G401.6 (cell line): ENCODE data around the gene TPD52L2.
"Not testable (repeated sequence)": the region's sequence is repeated elsewhere in the genome, so short reads cannot be mapped to it uniquely, and the experiment has no call there.

ENCODE experiments used
- FAIRE-seq: peaks from 2 replicates; lab custom pipeline; 2012; peaks lifted over from hg19 to GRCh38; lab: Jason Lieb, UNC

The TPD52L2 gene

DNA sequence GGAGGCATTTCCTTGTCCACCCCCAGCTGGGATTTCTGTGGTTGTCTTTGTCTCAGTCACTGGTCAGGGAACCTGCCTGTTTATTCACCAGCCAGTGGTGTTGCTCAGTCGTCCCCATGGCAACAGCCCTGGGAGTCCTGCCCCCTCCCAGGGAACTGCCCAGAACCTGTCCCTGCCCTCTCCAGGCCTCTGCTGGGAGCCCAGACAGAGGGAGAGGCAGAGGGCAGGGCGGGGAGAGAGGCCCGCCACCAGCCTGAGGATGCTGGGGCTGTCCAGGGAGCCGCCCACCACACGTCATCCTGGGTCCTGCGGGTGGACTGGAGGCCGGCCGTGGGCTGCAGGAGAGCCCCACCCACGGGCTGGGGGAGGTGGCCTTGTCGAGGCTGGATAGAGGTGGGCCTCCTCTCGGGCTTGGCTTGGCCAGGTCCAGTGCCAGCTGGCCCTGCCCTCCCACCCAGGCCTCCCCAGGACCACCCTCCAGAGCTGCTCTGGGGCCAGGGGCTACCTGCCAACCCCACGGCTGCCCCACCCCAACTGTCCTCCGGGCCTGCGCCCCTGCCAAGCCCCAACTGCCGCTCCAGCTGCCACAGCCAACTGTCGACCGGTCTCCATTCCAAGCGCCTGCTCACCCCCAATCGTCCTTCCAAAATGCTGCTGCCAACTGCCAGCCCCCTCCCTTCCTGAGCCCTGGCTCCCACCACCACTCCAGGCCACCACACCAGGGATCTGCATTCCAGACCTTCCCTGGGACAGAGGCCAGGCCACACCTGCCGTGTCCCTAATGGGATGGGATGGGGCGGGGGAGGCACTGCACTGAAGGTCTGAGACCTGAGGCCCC, 29.8 kb upstream of the TPD52L2 start:
- FAIRE-seq = no peak

DNA sequence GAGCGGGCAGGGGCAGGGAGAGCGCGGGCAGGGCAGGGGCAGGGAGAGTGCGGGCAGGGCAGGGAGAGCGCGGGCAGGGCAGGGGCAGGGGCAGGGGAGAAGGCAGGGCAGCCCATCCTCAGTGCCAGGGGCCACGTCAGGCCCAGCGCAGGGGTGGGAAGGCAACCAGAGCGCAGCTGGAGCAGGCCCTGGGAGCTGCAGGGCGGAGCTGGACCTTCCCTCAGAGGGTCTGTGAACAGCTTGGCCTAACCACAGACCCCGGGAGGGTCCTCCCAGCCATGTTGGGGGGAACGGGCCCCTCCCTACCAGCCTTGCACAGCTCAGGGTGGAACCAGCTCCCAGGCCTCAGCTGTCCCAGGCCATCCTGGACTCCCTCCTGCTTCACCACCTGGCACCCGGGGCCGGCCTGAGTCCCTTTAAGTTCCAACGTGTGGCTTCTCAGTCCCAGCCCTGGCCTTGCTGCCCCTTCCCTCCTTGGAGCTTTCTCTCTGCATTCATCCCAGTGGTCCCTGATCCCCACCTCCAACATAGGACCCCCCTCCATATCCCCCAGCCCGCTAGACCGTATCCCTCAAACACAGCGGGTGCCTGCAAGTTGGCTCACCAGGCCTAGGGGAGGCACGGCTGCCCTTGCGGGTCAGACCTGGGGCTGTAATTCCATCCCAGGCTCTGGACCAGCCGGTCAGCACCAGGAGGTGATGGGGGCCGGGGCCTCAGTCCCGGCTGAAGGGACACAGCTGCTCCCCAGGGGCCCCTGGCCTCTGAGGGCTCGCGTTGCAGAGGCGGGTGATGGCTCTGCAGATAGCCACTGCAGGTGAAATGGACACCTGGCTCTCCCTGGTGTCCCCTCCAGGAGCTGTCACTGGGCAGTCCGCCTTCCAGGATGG, 28.4 kb upstream of the TPD52L2 start:
- no peak for FAIRE-seq

DNA sequence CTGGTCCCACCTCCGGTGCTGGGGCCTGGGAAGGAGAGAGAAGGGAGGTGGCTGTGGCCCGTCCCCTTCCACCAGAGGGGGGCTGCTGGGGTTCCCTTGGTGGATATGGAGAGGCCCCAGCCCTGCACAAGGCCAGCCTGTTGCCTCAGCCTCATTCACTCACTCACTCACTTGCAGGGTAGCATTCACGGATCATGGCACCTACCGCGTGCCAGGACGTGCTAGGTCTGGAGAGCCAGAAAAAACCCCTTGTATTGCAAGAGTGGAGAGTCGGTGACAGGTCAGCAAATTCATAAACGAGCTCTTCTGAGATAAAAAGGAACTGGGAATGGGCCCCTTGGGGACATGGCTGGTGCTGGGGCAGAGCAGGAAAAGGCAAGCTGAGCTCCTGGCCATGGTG, 27.6 kb upstream of the TPD52L2 start:
- no peak for FAIRE-seq

DNA sequence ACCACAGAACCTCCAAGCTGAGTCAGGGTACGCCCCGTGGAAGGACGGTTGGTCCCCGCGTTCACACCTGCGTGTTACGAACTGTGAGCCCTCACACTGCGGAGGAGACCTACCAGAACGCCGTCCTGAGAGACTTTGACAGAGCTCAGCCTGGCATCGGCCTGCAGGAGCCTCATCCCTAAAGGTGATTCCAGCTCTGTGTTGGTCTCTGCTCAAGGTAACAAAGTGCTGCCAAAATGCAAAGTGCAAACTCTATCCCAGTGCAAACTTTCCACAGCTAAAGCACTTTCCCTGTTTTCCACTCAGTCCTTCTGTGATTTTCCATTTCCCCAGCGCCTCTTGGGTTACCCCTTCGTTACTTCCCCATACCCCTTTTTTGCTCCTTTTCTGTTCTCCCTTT, 25.4 kb upstream of the TPD52L2 start:
- no peak for FAIRE-seq

DNA sequence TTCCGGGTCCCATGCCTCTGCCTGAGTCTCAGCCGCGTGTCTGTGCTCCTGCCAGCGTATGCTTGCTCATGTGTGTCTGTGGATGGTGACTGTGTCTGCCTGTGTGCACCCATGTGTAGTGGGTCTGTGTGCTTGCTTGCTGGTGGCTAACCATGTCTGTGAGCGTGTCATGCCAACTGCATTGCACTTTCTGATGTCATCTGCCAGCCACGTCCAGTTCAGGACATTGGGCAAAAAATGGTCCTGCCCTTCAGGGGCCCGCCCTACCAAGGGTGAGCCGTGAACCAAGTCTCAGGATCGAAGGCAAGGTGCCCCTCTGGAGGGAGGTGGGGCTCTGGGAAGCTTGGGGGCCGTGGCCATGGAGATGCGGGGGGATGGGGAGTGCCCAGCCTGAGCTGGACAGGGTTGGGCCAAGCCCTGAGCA, 24.7 kb upstream of the TPD52L2 start:
- no peak for FAIRE-seq

DNA sequence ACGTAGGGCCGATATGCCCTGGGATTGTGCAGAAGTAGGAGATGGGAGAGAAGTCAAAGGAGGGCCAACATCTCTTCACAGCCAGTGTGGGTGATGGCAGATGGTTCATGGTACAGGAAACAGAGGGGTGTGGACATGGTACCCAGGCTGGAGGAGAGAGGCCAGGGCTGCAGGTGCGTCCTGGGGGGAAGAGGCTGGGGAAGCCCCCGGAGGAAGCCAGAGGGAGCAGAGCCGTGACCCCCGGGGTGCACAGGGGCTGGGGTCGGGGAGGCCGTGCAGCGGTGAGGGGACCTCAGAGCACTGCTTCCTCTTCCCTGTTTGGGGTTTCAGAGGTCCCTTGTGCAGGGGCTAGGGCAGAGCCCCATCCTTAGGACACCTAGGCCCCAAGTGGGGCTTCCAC, 22.8 kb upstream of the TPD52L2 start:
- no peak for FAIRE-seq

DNA sequence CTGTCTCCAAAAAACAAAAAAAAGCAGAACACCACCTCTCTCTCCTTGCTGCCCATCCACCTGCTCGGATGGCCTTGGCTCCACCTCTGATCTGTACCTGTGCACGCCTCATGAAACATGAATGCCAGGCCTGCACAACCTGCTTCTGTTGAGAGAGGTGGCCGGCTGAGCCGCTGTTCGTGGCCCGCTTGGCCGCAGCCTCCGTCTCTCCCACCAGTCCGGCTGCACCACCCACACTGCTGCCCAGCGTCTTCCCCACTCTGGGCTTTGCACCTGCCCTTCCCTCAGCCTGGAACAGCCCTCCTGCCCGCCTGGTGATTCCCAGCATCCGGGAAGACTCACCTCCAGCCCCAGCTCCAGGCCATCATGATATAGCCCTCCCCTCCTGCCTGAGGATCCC, 21.8 kb upstream of the TPD52L2 start:
- FAIRE-seq = no peak

DNA sequence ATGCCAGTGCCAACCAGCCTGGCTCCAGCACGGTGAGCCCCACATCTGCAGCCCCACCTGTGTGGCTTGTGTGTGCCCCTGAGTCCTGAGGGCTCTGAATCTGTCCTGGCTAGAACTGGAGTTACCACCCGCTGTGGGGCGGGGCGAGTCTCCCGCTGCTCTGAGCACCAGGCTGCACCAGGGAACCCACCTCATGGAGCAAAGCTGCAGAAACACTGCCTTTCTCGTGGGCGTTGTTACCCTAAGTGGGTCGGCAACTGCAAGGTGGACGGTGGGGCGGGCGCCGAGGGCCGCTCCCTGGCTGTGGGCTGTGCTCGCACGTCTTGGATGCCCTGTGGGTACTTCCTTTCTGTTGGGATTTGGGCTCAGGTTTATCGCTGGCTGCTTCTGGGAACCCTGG, 21.3 kb upstream of the TPD52L2 start:
- FAIRE-seq = no peak

DNA sequence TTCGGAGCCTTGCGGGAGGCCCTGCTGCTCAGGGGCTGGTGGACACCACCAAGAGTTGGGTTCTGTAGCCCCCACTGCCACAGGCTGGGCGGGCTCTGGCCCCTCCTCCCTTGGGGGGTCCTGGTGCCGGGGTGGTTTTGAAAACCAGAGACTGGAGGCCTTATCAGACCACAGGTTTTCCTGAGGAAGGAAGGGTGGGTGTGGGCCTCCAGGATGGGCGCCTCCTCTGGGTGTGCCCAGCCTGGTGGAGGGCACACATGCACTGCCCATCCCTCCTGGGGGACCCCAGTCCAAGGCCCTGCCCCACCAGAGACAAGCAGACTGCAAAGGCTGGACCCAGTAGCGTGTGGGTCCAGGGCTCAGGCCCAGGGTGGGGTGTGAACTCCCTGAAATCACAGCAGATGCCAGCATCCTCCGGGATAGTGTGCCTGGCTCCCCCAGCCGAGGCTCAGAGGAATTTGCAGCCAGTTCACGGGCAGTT, 20.5 kb upstream of the TPD52L2 start:
- no peak for FAIRE-seq

DNA sequence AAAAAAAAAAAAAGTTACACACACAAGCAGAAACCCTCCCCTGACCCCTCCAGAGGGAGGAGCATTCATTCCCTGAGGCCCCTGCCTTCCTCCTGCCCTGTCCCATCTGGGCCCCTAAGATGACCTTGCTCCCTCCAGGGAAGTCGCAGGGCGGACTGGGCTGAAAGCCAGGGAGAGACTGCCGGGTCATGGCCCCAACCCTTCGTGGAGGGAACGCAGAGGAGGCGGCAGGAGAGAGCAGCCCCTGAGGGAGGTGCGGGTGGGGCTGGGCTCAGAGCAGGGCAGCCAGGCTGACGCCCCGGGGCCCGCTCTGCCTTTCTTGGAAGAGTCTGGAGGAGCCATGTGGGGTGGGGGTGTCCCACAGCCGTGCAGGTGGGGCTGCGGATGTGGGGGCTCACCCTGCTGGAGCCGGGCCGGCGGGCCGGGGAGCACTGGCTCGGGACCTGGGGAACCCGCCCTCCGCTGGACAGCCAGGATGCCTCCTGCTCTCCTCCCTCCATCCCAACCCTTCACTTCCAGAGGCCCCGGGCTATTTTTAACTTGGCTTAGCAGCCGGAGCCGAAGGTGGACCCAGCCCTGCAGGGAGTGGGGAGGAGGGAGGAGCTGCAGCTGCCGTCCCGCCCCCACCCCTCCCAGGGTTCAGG, 18.8 kb upstream of the TPD52L2 start:
- FAIRE-seq = peak; percentile 59

DNA sequence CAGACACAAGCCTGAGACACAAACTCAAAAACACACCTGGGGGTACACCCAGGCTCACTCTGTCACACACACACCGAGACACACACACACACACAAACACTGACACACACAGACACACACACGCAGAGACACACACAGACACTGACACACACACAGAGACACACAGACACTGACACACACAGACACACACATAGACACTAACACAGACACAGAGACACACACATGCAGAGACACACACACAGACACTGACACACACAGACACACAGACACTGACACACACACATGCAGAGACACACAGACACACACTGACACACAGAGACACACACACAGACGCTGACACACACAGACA, 18.2 kb upstream of the TPD52L2 start:
- FAIRE-seq = no peak

DNA sequence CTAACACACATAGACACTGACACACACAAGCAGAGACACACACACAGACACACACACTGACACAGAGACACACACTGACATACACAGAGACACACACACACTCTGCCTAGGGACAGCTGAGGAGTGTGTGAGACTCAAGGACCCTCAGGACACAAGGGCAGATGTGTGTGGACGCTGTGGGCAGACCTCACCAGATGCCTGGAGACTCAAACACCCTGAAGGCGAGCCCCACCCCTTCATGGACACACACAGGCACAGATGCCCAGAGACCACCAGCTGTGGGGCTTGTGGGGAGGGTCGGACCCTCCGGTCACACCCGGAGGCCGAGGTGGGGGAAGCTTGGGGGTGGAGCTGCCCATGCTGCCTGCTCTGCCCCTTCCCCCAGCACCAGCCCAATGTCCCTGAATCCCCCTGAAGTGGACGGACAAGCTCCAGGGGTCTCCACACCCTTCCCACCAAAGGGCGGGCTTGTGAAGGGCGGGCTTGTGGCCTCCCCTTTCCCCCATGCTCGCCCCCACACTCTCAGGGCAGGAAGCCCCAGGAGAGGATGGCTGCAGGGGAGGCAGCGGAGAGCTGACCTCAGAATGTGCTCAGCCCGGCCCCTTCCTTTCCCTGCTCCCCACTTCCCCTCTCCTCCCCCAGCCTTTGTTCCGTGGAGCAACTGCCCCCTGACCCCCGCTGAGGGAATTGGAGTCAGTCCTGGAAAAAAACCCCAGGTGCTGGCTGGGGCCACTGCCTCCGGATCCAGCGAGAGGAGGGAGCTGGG, 17.6 kb upstream of the TPD52L2 start:
- FAIRE-seq = no peak

DNA sequence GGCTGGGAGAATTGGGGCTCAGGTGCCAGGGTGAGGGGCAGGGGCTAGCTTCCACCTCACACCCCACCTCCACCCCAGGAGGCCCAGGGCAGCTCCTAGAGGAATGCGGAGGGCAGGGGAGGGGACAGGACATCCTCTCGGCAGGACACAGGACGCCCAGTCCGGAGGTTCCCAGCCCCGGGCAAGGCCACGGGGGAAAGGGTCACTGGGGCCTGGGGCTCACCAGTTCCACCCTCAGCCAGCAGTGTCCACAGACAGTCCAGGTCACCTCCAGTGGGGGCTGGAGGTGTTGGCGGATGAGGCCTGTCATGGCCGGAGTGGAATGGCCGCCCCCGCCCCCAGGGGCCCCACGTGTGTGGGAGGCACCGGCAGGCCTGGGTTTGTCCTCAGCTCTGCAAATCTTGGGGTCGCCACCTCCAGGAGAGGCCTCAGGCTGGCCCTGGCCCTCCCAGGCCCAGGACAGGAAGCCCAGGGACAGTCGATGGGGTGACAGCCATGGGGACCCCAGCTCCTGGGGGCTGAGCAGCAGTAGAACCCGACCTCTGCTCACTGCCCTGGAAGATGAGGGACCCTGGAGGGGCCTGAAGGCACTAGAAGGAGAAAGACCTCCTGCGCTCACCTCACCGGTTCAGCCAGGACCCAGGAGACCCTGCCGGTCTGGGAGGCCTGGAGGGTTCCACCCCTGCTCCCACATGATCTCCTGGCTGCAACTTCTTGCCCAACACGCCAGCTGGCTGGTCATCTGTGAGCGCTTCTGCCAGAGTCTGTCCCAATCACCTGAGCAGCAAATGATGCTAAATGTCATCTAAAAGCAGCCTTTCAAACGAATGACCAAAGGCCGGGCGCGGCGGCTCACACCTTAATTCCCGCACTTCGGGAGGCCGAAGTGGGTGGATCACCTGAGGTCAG, 16.8 kb upstream of the TPD52L2 start:
- no peak for FAIRE-seq

DNA sequence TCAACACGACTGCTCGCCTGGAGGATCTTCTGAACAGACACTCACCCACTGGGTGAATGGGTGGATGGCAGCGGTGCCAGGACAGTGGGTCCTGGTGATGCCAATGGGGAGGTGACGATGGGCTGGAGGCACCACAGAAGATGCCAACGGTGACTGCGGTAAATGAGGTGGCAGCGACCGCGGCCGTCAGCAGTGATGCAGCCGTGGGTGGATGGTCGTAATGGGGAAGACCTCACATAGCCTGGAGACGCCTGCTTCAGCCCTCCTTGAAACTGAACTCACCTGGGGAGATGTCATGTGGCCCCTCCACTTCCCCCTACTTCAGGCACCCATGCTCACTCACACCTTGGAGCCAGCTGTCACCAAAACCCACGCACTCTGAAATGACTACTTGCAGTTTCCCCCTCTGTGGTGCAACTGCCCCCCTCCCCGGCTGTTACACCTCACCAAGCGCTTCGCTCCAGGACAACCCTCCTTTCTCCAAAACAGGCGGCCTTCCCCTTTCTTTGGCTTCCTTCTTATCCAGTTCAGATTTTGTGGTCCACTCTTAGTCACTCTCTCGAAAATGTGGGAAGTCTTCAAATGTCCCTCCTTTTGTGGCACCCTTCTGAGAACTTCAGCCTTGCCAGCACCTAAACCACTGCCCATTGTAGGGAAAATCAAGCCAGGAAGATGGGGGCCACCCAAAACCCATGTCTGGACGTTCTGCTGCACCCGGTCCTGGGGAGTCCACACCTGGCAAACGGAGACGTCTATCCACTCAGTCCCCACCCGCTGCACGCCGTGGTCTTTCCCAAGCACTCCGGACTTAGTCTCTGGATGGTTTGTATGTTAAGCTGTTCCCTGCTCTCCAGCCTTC, 14.2 kb upstream of the TPD52L2 start:
- no peak for FAIRE-seq

DNA sequence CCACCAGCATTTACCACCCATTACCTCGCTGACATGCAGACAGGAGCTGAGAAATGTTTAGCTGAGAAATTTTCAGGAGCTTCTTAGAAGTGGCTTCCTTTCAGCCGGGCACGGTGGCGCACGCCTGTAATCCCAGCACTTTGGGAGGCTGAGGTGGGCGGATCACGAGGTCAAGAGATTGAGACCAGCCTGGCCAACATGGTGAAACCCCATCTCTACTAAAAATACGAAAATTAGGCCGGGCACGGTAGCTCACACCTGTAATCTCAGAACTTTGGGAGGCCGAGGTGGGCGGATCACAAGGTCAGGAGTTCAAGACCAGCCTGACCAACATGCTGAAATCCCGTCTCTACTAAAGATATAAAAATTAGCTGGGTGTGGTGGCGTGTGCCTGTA, 13.5 kb upstream of the TPD52L2 start:
- not testable (repeated sequence) for FAIRE-seq

DNA sequence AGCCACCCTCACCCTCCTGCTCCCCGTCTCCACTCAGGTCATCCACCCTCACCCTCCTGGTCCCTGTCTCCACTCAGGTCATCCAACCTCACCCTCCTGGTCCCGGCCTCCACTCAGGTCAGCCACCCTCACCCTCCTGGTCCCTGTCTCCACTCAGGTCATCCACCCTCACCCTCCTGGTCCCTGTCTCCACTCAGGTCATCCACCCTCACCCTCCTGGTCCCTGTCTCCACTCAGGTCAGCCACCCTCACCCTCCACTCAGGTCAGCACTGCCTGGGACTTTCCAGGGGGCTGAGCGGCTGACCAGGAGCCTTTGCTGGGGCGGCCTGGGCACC, 11.4 kb upstream of the TPD52L2 start:
- FAIRE-seq = not testable (repeated sequence)

DNA sequence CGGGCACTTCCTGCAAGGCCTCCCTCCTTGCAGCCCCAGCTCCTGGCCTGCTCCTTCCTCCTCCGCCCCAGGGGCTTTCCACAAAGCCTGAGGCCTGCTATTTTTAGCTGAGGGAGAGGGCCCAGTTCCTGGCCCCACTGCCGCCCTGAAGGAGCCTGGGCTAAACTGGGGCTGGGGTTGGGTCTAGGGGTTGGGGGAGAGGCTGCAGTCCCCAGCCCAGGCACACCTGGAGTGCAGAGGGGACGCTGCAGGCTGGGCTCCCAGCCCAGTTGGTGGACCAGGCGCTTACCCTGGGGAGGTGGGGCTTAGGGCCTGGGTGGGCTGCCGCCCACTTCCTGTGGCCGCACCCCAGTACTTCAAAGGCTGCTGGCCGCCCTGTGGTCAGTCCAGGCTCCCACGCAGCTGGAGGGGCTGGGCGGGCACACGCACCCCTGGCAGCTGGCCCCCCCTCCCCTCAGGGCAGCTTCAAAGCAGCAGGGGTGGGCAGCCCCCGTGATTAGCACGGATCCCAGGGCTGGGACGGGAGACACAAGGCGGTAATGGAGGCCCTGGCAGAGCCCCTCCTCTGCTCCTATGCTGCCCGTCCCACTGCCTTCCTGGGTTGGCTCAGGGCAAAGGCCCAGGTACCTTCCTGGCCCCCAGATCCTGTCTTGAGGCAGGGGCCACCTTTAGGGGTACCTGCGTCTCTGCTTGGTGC, 10.9 kb upstream of the TPD52L2 start:
- no peak for FAIRE-seq

DNA sequence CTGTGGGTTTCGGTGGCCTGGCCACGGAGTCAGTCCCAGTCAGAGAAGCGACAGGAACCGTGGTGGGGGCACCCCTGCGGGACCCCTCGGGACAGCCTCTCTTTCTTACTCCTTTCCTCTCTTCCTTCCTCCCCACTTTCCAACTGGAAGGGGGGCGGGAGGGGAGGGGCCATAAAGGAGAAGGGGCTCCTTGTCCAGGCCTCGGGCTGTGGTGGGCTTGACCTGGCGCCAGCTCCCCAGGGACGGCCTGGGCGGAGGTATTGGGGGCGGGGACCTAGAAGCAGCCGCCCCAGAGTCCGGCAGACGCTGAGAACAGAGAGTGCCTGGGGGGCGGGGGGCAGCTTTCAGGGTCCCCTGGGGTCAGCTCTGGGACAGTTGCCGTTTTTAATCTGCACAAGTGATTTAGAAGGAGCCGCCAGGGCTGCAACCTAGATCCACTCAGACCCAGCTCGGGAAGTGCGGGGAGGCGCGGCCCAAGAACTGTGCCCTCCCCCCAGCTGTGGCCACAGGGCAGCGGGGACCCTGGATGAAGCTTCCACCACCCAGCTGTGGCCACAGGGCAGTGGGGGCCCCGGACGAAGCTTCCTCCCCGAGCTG, 10.2 kb upstream of the TPD52L2 start:
- FAIRE-seq = no peak
